AG08395 (cell line): Measurements from ENCODE around the gene PTPN9.
"Not testable (repeated sequence)": the region's sequence is repeated elsewhere in the genome, so short reads cannot be mapped to it uniquely, and the experiment has no call there.

Source experiments
- DNase-seq: peaks from one replicate; pipeline ENCODE4 v3.0.0; 2012; ENCODE audit warnings: mixed read lengths, low spot score

PTPN9 gene

GRCh38 chr15:75452865-75453702 is 126.0 kb downstream of the PTPN9 start:
- DNase-seq, result no peak

GRCh38 chr15:75452364-75452864 is 126.7 kb downstream of the PTPN9 start:
- peak; percentile 48 for DNase-seq

DNA sequence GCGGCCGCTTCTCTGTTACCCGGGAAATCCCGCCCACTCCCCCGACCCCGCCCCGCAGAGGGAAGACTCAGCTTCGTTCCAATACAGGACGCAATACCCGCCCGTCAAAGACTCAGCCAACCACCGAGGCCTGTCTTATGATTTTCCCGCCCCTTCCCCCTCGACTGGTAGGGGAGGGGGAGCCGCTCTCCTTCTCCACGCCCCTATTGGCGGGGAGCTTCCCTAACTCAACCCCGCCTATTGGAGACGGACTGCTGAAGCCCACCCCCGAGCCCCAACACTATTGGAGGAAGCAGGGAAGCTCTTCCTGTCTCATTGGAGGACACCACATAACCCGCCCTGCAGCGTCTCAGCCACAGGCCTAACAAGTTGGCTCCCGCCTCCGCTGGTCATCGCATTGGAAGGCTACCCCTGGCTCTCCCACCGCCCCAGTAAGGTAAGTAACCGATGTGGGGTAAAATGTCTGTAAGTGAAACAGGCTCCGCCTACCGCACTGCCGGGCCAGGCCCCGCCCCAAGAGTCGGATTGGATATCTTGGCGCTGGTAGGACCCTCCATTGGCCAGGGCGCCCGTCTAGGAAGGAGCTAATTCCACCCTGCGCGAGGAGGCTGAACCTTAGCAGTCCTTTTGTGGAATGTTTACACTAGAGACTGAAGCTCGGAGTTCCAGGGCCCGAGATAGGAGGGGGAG is 127.3 kb downstream of the PTPN9 start, which contains the start of gene SIN3A:
TSS of gene SIN3A (minus strand) at position 17 of the 690 bp plus-strand sequence. CDS start 21,315 bp downstream, outside the sequence.
- peak; percentile 95 for DNase-seq

DNA sequence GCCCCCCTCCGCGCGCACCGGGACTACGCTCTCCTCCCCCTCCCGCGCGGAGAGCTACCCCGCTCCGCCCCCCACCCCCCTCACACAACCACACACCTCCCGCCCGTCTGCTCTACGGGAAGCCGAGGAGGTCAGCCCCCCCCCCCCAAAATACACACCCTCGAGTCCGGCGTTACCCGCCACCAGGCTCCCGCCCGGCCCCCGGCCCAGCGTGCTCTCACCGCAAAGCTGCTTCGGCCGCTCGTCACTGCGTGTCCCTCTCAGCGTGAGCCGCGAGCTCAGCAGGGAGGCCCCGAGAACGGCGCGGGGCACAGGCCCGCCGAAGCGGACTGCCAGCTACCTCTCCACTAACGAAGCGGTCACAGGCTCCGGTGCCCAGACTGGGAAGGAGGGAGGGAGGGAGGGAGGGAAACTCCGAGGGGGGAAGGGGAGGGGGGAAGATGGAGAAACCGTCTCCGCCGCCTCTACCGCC is 127.9 kb downstream of the PTPN9 start:
- no peak for DNase-seq

GRCh38 chr15:75450307-75451201 is 128.6 kb downstream of the PTPN9 start:
- peak; percentile 91 for DNase-seq

DNA sequence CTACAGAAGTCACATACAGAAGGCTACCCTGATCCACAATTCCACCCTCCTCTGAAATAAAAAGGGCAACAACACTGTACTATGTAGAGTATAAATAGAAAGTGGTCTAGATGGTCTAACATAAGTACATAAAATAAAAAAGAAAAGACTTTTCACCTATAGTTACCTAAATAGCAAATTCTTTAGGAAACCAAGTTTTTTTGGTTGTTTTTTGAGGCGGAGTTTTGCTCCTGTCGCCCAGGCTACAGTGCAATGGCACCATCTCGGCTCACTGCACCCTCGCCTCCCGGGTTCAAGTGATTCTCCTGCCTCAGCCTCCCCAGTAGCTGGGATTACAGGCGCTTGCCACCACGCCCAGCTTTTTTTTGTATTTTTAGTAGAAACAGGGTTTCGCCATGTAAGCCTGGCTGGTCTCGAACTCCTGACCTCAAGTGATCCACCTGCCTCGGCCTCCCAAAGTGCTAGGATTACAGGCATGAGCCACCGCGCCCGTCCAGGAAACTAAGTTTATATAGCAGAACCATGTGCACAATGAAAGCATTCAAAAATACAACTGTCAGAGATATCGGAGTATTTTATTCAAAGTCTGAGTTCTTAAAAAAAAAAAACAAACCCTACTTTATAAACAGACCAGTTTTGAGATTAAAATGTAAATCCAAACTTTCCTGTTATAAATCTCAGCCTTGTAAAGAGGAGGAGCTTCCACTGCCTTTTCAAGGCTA is 129.4 kb downstream of the PTPN9 start:
- no peak for DNase-seq

- DNase-seq, result not testable (repeated sequence)
Observed at GRCh38 chr15:75448171-75448570, 130.9 kb downstream of the PTPN9 start.

- no peak for DNase-seq
Observed at GRCh38 chr15:75446151-75446550, 133.0 kb downstream of the PTPN9 start.

DNA sequence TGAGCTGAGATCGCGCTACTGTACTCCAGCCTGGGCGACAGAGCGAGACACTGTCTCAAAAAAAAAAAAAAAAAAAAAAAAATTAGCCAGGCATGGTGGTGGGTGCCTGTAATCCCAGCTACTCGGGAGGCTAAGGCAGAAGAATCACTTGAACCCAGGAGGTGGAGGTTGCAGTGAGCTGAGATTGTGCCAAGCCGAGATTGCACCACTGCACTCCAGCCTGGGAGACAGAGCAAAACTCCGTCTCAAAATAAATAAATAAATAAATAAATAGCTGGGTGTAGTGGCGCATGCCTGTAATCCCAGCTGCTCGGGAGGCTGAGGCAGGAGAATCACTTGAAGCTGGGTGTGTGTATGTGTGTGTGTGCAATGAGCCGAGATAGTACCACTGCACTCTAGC is 133.8 kb downstream of the PTPN9 start:
- DNase-seq, result not testable (repeated sequence)

DNA sequence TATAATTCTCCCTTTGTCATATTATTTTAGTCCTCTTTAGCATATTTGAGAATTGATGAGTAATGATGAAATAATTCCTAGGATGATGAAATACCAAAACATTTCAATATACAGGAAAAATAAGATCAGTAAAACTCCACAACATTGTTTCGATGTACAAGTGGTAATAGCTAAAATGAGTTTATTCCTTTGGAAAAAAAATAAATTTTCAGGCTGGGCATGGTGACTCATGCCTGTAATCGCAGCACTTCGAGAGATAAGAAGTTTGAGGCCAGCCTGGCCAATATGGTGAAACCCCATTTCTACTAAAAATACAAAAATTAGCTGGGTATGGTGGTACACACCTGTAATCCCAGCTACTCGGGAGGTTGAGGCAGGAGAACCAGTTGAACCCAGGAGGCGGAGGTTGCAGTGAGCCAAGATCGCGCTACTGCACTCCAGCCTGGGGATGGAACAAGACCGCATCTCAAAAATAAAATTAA is 135.1 kb downstream of the PTPN9 start:
- DNase-seq, result not testable (repeated sequence)

DNA sequence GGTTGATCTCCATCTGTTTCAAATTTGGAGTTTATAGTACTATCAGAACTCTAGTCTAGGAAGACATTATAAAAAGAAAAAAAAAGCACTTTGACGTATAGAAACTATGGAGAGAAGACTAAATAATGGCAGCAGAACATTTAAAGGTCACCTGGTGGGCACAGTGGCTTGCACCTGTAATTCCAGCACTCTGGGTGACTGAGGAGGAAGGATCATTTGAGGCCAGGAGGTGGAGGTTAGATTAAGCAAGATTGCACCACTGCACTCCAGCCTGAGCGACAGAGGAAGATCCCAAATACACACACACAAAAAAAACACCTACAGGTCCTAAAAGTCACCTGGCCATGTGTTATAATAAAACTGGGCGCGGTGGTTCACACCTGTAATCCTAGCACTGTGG is 141.4 kb downstream of the PTPN9 start:
- DNase-seq, result no peak

DNA sequence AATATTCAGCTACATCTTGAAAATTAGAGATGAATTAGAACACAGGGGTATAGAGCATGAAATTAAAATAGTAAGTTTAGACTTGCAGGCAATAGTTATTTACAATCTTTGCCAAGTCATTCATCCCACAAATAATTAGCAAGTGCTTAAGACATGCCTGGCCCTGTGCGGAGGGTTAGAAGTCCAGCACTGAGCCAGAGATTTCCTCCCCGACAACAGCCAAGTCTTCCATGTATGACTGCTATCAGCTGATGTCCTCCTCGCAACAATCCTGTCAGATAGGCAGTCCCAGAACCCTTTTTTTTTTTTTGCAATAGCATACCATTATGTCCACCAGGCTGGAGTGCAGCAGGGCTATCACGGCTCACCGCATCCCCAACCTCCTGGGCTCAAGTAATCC is 142.2 kb downstream of the PTPN9 start:
- DNase-seq, result no peak

GRCh38 chr15:75431682-75432081 is 147.4 kb downstream of the PTPN9 start:
- DNase-seq, result no peak

- no peak for DNase-seq
Observed at GRCh38 chr15:75431270-75431669, 147.8 kb downstream of the PTPN9 start.

DNA sequence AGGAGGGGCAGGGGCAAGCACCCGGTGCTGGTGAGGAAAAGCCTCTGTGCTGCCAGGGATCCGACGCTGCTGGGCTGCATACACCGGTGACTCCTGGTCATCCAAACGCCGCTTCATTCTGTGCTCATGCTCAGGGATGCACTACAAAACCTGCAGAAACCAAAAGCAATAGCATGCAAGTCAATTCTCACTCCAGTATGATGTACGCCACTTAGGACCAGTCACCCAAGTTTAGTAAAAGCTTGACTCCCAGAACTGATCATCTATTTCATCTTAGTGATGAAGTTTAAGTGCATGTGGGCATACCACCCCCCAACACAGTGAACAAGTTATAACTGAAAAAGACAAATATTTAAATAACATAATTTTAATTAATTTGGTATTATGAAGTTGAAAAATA is 148.9 kb downstream of the PTPN9 start:
- no peak for DNase-seq

DNA sequence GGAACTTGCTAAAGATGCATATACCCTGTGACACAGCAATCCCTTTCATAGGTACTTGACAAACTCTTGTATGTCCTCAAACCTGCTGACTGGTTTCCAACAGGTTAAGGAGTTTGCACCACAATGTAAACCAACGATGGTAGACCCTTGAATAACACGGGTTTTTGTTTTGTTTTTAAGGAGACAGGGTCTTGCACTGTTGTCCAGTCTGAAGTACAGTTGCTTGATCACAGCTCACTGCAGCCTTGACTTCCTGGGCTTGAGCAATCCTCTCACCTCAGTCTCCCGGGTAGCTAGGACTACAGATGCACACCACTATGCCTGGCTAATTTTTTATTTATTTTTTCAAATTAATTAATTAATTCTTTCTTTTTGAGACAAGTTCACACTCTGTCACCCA is 151.0 kb downstream of the PTPN9 start:
- DNase-seq, result no peak

DNA sequence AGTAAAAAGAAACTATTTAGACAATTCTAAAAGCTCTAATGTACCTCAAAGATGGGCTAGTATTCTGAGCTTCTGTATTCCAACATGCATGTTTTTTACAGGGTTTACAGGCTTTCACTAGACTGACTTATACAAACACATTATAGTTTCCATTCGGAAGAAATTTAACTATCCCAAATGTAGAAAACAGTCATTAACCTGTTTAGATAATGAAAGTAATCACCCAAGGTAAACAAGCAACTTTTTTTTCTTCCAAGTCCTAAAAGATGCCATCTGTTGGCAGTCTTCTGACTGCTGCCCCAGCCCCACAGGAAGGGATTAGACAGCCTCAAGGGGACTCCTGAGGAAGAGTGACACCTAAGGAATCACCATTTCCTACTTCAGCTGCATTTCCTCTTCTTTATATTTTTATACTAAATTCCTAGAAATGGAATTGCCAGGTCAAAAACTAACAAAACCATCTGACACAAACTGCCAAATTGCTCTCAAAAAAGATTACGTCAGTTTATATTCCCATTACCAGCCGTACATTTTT is 153.1 kb downstream of the PTPN9 start:
- DNase-seq, result no peak

- no peak for DNase-seq
Observed at GRCh38 chr15:75422554-75422953, 156.6 kb downstream of the PTPN9 start.

DNA sequence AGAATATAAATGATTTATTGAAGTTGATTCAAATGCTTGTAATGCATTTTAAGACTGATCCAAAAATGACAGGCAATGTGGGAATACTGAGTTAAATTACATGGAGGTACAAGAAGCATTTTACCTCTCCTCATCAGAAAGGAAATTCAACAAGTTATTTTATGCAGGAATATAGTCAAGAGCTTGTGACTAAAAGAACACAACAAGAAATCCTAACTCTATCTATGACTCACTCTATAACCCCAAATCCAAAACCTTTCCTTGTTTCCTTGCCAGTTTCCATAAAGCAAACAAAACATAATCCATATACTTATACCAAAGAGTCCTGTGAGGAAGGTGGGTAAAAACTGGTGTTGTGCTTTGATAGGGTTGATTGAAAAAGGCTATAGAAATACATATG is 158.4 kb downstream of the PTPN9 start:
- DNase-seq, result peak; percentile 10

DNA sequence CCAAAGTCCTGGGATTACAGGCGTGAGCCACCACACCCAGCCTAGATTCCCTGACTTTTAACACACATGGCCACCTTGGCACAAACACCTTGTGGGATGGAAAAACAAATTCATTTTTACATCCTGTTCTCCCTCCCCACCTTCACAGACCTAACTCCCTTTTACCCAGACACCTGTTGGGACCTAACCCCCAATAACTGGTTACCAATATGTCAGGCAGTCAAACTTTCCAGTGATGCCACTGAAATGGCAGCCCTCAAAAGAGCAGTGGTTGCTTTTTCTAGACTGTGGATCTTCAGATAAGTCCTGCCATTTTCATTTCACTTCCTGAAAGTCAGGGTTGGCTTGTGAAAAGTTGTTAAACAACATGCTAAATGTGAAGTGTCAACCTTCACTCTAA is 162.5 kb downstream of the PTPN9 start:
- DNase-seq, result no peak
